ENCODE data around the gene MCOLN2.

Gene MCOLN2

GRCh38 chr1:84876353-84876752 lies 120.6 kb downstream of the MCOLN2 start:
- Histone ChIP-seq H3K27ac (replicated peaks) (no peak overlapping the region), H3K4me3 (replicated peaks; ENCODE audit: insufficient read depth, low read length) (no peak overlapping the region), H3K27me3 (ENCODE audit: insufficient read depth, poor library complexity, severe bottlenecking) (peaks cover 6% of the 10 kb centered on the region)
- no peak for DNase-seq (ENCODE audit: low read depth in 1 of 2, low spot score in 1 of 2)
- no peak for TF ChIP-seq POLR2AphosphoS5 (IDR thresholded peaks at IDR 0.05; ENCODE audit: low read depth)
- TF ChIP-seq SPI1 (IDR thresholded peaks at IDR 0.05; ENCODE audit: borderline replicate concordance, low read depth) = no peak
- no peak for TF ChIP-seq CTCF (IDR thresholded peaks at IDR 0.05; ENCODE audit: insufficient read depth, low read length)
- no peak for TF ChIP-seq REST (IDR thresholded peaks at IDR 0.05; ENCODE audit: insufficient replicate concordance, low read depth)
- TF ChIP-seq GABPA (IDR thresholded peaks at IDR 0.05; ENCODE audit: low read depth) = no peak
